Raji (cell line): ENCODE measurements around the gene MFAP1.

Experiments
- POLR2A ChIP-seq: IDR thresholded peaks from 2 replicates; pipeline ENCODE4 v1.6.1; 2011; ENCODE audit warnings: low read depth, low read length, control low read depth; ENCODE audit not compliant: insufficient read depth

Gene MFAP1

DNA sequence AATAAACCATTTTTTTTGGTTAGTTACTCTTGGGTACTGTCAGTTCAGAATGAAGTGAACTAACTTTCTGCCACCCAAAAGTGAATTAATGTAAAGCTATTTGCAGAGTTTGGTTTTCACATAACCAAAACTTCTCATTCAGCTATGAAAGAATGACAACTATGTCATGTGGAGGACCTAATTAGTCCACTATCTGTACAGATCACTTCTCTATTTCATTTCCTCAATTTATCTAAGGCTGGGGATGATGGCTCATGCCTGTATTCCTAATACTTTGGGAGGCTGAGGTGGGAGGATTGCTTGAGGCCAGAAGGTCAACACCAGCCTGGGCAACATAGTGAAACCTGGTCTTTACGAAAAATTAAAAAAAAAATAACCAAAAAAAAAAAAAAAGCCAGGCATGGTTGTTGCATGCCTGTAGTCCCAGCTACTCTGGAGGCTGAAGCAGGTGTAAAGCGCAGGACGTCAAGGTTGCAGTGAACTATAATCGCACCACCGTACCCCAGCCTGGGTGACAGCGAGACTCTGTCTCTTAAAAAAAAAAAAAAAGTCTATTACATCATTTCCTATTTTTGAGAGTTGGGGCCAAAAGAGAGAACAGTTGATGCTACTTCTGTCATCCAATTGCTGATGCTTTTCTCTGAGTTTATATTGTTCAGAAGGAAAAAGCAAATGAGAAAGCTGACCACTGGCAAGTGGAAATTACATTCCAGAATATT, 15.4 kb downstream of the MFAP1 start:
- TF ChIP-seq POLR2A: 0 out of 2 replicates have a peak, but pooled peaks have one; percentile 22

DNA sequence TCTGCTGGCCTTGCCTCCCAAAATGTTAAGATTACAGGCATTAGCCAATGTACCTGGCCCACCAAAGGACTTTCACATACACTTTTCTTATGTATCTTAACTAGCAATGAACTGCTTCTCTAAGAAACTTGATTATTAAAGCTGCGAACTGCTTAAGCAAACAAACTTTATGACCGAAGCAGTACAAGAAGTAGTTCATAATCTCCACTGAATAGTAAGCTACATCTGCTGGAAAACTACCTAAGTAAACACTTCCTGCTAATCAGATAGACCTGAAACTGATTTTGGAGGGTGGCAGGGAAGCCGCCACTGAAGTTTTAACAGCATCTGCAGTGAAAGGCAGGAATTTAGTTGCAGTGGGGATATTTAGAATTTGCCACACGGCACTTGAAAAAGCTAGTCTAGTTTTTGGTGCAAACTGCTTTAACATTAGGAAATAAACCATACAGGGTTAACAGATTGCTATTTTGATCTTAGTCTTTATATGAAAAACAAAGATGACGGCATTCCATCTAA, 16.0 kb downstream of the MFAP1 start:
- TF ChIP-seq POLR2A: no peak

DNA sequence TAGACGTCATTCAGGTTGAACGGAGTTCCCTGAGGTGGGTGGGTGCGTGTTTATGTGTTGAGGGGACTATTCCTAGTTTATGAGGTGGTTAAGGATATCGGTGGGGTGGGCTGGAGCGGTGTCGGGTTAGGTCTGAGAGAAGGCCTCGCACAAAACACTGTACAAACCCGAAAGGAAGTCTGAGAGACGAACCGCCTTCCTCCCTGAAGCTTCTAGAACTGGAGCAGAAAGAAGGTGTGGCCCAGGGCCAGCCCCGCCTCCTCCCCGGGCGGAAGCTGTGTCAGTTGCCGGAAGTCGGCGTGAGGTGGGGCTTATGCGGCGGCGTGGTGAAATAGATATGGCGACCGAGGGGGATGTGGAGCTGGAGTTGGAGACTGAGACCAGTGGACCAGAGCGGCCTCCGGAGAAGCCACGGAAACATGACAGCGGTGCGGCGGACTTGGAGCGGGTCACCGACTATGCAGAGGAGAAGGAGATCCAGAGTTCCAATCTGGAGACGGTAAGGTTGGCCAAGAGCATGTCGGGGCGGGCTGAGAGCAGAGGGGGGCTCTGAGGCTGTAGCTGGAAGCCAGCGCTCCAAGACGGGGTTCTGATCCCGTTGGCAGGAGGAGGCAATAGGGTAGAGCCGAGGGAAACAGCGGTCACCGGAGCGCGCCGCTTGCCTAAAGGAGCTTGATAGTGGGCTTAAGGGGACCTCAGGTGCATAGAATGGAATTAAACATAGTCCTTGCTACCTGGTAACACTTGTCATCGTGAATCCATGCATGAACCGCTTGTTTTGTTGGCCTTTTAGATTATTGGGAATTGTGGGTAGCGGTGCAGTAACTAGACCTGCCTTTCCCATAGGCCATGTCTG, 24.0 kb downstream of the MFAP1 start, which contains the start of gene HYPK:
Gene HYPK (plus strand): TSS at position 314 of the 856 bp plus-strand sequence. CDS start 24 bp downstream, at position 338.
- TF ChIP-seq POLR2A: peak; percentile 84

DNA sequence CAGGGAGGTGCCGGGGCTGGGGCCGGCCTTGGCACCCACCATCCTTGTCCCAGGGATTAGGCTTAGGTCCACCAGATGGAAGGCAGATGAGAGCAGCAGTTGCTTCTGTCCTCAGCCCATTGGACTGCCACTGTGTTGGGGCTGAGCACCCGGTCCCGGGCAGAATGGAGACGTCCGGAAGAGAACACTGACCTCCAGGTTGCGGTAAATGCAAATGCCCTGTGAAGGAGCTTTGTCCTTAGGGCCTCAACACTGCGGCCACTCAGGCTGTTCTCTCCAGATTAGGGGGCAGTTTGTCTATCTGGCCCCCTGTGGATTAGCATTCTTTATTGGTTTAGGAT, 24.6 kb downstream of the MFAP1 start, which contains the start of gene SERINC4:
Gene SERINC4 (minus strand): TSS at position 276 of the 341 bp plus-strand sequence. CDS start 234 bp downstream, at position 42.
- TF ChIP-seq POLR2A: no peak

DNA sequence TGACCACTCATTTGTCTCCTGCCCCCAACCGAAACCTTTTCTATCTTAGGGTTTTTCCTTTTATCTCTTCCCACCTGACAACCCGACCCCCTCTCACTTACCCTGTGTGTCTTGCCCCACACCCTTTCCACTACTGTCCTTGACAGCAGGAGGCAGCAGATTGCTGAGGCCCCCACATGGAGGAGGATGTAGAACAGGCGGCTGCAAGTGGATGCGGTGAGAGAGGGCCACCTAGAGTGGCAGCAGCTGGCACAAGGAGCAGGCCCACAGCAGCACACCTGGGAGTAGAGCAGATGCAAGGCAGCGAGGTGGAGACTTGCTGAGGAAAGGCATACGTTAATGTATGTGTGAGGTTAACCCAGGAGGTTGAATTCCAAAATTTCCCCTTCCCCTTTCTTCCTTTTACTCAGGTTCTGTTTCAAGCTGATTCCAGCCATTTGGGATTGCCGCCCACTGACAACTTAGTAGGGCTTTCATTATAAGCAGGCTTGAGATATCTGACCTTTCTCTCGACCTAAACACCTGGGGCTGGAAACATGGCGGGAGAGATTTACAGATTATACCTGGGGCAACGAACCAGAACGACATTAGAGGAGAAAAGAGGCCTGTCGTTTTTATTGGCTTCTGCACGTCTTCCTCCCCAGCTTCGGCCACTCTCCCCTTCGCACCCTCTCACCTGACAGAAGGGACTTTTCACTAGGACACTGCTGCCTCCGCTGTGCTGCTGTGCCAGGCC, 25.1 kb downstream of the MFAP1 start:
- no peak for TF ChIP-seq POLR2A

DNA sequence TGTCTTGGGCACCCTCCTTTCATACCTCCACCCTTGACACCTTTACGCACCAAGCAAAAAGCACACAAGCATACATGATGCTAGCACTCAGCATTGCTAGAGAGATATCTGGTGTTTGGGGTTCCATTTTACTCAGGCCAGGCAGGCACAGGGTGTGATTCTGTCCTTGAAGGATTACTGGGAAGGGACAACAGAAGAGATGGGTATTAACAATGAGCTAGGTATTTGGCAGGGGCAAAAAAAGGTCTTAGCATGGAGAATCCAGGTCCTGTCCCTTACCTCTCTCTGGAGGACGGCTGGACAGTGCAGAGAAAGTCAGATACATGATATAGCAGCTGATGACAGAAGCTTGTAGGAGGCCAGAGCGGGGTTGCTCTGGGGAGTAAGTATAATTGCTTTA, 27.9 kb downstream of the MFAP1 start:
- no peak; the same call in 1 of the 2 replicates for TF ChIP-seq POLR2A

DNA sequence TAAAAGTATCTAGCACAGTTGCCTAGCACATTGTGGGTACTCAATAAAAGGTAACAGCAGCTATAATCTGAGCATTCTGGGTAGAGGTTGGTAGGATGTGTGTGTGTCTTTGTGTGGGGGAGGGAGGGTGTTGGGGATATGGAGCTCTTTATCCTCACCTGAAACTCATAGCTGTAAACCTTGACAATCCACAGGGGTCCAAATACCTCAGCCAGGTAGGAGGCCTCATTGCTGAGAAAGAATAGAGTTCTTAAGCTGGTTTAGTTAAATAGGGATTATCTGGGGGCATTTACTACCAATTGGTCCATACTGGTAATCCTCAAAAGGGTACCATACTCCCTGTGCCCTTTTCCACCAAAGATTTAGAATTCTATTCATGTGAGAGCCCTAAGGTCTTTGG, 28.5 kb downstream of the MFAP1 start:
- TF ChIP-seq POLR2A: no peak

DNA sequence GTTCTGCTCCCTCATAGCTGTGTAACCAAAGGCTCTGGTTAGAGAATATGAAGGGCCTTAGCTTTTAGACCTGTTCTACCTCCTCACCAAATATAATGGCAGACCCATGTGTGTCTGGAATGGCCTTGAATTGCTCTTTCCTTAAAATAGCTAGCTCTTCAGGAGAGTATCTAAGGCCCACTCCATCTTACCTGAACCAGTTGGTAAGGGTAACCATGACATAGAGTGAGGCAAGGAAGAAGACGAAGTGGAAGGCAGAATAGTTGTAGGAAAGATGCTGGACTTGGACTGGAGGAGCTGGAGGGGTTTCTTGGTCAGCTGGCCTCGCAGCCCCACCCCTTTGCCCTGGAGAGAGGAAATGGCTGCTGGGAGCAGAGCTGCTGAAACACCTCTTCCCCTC, 29.3 kb downstream of the MFAP1 start:
- TF ChIP-seq POLR2A: no peak; the same call in 1 of the 2 replicates

DNA sequence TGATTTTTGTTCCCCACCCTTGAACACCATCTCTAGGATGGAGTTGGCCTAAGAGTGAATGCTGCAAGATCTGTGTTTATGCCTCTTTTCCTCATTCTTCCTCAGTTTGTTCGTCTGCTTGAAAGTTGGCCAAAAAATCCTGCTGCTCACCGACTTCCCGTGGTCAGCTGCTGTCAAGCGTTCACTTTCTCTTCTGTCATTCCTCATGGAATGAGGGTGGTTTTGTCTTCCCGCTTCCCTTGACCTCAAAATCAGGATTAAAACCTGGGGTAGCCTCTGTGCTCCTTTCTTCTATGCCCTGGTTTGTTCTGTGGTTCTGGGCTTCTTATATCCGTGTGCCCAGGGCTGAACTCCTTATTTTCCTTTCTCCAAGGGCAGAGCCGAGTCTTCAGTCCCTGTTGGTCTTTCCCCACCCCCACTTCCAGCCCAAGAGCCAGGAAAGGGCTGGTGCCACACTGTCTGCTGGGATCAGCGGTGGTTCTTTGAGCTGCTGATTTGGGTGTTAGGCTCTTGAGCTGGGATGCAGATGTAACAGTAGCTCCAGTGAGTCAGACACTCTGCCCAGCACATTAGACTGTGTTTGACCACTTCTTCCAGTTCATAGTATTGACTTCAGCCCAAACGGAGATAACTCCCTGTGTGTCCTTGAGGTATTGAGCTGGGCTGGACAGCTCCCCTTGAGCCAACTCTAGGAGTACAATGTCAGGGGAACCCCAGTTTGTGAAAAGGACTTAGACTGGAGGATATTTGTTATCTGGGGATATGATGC, 30.0 kb downstream of the MFAP1 start:
- TF ChIP-seq POLR2A: no peak

DNA sequence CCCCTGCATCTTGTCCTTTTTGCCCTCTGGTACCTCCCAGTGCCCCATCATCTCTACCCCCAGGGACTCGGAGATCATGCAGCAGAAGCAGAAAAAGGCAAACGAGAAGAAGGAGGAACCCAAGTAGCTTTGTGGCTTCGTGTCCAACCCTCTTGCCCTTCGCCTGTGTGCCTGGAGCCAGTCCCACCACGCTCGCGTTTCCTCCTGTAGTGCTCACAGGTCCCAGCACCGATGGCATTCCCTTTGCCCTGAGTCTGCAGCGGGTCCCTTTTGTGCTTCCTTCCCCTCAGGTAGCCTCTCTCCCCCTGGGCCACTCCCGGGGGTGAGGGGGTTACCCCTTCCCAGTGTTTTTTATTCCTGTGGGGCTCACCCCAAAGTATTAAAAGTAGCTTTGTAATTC, 30.8 kb downstream of the MFAP1 start:
- no peak for TF ChIP-seq POLR2A

DNA sequence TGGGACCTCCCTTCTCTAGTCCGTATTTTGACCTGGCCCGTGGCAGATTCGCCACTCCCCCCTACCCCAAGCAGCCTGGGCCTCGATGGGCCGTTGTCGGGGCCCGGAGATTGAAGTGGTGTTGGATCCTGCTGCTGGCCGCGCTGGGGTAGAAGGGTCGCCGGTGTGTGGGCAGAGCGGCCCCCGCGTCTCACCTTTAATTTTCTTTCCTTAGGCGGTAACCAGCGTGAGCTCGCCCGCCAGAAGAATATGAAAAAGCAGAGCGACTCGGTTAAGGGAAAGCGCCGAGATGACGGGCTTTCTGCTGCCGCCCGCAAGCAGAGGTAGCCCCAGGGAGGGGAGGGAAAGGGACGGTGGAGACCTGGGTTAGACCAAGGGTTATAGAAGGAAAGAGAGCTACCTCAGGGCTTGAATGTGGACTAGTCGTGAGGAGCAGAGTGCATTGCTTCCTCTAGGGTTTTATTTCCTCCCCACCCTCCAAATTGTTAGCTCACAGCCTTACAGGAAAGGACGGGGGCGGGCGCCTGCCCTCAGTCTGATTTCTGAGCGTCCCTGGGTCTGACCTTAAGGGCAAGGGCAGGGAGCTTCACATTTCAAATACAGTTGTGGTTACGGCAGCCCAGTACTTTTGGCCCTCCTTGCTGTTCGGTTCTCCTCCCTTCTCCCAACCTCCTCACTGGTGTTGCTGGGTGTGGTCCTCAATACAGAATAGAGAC, 31.6 kb downstream of the MFAP1 start:
- peak; percentile 28; the same call in 1 of the 2 replicates for TF ChIP-seq POLR2A

DNA sequence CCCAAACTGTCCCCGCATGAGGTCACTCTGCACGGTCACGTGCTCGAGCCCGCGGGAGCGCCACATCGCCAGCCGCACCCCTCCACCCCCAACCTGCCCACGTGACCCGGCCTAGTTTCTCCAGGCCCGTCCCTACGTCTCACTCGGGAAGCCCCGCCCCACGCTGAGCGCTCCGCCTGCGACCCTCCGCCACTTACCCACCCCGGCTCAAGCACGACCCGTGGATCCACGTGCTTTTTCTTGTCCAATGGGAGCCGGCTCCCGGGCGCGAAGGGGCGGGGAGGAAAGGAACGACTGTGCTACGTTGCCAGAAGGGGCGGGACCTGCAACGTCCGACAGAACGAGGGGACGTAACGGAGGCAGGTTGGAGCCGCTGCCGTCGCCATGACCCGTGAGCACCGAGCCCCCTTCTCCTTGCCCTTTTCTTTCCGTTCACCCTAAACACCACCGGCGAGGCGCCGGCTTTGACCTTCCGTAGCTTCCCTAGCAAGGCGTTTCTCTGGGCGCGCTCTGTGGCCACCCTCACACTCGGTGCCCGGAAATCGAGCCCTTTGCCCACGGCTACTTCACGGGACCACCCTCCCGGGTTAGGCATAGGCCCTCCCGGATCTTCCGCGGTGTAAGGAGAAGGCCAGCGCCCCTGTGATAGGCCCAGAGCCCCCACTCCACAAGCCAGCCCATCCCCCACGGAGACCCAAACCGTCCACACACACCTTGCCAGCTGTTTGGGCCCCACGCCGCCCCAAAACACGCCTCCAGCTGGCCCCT, 32.3 kb downstream of the MFAP1 start, which contains the start of gene SERF2:
Gene SERF2 (plus strand): TSS at position 328 of the 768 bp plus-strand sequence. CDS start 57 bp downstream, at position 385.
- TF ChIP-seq POLR2A: peak; percentile 93

DNA sequence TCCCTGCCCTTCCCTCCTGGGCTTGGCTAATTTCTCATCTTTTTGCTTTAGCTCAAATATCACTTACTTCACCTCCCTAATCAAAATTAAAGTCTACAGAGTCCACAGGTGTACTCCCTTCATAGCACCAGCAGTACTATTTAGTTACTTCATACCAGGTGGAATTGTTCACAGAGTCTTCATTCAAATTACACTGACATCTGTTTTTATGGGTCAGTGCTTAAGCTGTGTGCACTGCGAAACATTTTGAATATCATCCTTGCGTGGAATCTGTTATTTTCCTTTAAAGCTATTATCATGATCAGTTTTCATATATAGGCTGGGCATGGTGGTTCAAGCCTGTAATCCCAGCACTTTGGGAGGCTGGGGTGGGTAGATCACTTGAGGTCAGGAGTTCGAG, 35.1 kb downstream of the MFAP1 start:
- peak; percentile 59; the same call in 1 of the 2 replicates for TF ChIP-seq POLR2A

DNA sequence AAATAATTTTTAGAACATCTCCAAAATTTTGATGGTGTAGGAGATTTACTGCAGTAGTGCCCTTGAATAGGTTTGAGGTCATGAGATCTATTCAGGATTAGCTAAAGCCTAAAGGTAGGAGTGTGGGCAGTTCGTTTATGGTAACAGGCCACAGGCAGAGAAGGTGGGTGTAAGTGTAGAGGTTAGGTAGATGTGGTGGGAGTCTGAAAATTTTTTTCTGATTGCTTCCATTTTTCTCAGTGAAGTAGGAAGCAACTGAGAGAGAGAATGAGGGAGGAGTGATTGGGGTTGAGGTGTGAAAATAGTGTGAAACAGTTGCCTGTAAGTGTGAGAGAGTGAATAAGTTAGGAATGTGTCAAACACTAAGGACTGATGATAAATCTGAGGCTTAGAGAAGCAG, 45.5 kb downstream of the MFAP1 start:
- TF ChIP-seq POLR2A: no peak
